ENCODE results near the gene DERL2.

The DERL2 gene

DNA sequence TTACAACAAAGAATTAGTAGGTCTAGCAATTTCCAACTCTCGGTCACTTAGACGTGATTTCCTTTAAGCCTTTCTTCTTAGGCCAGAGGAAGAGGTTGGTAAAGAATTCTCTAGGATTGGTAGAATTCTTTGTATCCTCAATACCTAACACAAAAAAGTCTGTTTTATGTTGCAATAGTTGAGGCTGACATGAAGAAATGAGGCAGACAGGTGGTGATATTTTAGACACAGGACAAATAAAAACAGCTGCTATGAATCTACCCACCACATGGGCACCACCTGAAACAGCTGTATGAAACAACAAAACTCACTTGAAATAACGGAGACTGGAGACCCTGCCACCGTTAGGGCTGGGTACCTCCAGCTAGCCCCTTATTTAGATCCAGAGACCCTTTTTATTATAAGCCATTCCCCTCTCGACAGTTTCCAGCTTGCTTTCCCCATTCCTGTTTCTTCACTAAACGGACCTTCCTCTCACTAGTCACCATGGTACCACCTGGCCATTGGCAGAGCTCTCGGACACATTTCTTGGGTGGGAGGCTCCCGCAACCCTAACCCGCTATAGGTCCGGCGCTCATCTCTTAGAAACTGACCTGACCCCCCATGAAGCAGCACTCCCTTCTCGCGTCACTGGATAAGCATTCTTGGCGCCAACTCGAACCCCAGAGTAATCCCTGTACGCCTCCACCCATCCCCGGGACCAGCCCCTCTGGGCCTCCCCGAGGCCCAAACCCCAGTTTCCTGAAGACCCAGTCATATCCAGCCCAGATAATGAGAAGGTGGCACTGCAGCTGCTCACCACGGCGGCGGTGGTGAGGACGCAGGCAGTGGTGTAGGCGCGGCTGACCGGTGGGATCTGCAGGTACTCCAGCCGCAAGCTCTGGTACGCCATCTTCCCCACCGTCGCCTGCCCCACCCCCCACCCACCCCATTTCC is at the start of gene DERL2:
DERL2 (minus strand) TSS at position 909 of the 936 bp plus-strand sequence; CDS start at position 892, 17 bp downstream.
- DNase-seq (ENCODE audit: low read depth in 2 of 2) = no peak

DNA sequence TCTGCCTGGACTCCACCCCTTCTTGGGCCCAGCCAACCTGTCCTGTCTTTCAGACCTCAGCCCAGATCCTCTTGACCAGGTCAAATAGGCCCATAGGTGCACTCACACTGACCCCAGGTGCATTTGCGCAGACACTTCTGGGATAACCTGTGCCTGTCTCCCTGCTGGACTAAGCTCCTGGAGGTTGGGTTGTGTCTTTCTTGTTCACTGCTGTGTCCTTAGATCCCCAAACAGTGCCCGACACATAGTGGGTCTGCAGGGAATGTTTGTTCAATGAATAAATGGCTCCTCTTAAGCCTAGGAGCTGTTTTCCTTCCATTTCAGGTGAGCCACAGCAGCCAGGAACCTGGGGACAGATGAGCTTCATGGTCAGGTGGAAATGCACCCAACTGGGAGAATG is 49.5 kb upstream of the DERL2 start:
- no peak for DNase-seq (ENCODE audit: low read depth in 2 of 2)

DNA sequence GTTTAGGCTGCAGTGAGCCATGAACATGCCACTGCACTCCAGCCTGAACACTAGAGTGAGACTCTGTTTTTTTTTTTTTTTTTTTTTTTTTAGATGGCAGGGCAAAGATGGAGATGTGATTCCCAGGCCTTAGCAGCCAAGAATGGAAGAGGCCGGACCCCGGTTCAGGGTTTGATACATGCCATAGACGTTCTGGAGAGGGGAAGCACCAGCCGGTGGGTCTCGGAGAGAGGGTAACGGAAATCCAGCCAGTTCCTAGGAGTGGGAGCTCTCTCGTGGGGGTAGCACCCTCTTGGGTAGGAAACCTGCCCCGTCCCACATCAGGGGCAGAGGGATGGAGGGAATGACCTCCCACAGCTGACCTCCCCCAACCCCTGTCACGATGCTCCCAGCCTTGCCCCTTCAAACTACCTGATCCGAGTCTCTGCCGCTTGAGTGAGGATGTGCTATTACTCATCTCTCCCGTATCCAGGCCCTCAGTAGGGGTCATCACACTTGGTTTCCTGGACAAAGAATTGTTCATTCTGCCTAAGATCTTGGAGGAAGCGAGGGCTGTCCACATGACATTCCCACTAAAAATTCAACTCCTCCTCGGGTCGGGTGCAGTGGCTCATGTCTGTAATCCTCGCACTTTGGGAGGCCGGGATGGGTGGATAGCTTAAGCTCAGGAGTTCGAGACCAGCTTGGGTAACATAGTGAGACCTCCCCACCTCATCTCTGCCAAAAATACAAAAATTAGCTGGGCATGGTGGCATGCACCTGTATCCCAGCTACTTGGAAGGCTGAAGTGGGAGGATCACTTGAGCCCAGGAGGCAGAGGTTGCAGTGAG is 47.7 kb upstream of the DERL2 start:
- no peak for DNase-seq (ENCODE audit: low read depth in 2 of 2)

DNA sequence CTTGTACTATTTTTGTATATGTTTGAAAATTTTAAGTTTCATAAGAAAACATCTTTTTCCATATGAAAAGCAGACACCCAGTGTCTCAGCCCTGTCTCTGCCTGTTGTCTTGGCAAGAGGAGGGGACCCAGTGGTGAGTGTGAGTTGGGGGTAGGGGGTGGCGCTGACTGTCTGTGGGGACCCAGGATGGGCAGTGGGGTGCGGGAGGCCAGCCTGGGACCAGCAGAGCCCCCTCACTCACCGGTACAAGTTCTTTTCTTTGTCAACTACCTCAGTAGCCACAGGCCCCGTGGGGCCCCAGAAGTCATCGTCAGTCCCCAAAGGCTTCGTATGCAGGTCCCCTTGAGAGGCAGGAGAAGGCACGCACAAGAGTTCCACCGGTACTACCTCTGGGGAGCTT is 46.6 kb upstream of the DERL2 start:
- DNase-seq (ENCODE audit: low read depth in 2 of 2) = no peak

DNA sequence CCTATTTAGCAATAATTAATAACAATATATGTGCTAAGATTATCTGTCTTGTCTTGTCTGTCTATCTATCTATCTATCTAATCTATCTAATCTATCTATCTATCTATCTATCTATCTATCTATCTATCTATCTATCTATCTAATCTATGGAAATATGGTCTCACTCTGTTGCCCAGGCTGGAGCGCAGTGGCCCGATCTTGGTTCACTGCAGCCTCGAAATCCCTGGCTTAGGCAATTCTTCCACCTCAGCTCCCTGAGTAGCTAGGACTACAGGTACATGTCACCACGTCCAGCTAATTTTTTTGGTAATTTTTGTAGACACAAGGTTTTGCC is 45.1 kb upstream of the DERL2 start:
- no peak for DNase-seq (ENCODE audit: low read depth in 2 of 2)

DNA sequence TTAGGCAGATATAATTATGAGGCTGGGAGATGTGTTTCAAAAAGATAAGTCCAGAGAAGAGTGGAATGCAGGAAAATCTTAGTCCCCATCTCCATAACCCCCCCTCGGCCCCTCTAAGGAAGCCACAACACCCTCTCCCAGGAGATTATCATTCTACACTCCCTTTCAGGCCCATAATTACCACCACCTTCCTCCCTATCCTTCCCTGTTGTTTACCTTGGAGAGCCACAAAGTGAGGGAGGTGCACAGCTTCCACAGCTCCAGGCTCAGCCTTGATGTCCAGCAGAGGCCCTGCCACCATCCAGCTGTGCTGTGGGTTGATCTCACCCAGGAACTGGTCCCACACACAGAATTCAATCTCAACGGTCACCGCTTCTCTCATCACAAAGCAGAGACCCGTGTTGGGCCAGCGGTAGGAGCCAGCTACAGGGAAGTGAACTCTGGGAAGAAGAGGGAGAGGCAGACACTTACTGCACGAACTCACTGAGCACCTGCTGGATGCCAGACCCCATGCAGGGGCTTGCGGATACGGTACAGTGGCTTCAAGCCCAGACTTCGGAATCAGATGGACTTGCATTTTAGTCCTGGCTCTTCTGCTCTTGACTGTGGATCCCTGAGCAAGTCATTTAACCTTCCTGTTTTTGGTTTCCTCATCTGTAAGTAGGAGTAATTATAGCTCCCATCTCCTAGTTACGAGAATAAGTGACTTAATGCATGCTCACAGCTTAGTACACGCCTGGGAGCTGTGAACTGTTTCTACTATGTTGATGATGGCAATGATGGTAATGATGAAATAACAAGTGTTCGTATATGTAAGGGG is 44.5 kb upstream of the DERL2 start:
- no peak for DNase-seq (ENCODE audit: low read depth in 2 of 2)

DNA sequence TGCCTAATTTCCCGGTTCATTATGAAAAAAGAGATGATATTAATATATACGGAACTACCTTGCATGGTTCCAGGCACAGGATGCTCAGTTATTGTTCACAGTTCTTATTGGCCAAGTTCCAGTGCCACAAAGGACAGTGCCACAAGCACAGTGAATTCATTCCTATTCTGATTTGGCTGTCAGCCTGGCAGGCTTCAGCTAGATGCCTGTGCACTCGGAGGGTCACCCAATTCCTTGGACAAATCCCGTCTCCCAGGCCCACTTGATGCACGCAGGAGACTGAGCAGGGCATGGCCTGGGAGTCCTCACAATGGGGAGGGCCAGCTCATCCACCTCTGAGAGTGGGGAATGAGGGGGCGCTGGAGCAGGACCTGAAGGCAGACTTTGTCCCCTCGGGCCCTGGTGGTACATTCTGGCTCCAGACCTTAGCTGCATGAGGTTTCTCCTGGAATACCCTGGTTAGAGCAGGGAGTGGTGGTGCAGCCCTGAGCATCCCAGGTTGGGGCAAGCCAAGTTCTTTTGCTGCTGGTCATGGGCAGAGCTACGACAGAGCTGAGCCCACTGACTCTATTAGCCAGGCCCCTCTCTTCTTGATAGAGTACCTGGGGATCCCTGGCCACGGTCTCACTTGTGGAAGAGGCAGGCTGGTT is 41.7 kb upstream of the DERL2 start:
- no peak for DNase-seq (ENCODE audit: low read depth in 2 of 2)

DNA sequence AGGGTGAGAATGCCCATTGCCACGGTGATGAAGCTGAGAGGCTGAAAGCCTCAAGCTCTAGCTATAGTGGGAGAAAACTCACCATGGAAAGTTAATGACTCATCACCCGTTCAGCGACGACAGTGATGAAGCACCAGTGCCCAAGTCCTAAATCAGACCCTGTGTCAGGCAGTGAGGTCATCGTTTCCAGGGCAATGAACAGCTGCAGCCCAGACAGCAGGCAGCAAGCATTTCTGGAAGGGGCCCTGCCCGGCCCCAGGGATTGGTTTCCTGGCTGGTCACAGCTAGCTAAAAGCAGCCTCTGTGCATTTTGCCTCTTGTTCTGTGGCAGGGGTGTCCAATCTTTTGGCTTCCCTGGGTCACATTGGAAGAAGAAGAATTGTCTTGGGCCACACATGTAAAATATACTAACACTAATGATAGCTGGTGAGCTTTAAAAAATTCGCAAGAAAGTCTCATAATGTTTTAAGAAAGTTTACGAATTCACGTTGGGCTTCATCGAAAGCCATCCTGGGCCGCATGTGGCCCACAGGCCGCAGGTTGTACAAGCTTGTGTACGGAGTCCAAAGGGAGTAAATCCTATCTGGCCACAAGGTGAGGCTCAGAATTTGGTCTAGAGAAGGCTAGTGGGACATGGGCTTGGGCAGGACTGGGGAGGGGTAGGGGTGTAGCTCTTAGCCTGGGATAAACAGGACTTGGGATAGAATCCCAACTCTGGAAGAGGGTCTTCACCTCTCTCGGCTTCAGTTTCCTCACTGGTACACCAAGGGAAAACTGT is 41.0 kb upstream of the DERL2 start:
- peak; percentile 87 to 88 for DNase-seq (ENCODE audit: low read depth in 2 of 2)

DNA sequence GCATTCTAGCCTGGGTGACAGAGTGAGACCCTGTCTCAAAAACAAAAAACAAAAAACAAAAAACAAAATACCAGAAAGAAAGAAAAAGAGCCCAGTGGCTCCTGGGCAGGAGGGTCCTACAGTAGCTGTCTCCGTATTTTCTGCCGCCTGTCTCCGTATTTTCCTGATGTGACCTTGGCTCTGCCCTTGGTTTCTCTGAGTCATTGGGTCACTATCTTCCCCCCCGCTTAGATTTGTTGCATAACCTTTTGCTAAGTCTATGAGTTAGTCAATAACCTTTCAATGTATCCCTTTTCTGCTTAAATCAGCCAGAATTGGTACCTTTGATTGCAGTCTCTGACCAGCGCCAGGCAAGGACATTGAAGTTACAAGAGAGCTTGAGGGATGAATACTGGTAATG is 37.3 kb upstream of the DERL2 start:
- DNase-seq (ENCODE audit: low read depth in 2 of 2) = no peak

DNA sequence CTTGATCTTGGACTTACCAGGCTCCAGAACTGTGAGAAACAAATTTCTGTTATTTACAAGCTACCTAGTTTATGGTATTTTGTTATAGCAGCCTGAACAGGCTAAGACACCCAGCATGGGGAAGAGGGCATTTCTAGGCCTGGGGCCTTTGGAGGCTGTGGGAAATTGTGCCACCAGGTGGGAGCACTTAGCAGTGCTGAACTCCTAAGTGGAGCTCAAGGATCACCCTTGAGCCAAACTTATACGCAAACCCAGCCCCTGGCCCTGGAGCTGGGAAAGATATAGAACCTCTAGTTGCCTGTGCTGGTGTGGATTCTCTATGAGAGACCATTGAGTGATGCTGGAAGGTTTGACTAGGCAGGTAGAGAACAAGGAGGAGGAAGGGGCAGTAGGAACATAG is 36.5 kb upstream of the DERL2 start:
- DNase-seq (ENCODE audit: low read depth in 2 of 2) = no peak

DNA sequence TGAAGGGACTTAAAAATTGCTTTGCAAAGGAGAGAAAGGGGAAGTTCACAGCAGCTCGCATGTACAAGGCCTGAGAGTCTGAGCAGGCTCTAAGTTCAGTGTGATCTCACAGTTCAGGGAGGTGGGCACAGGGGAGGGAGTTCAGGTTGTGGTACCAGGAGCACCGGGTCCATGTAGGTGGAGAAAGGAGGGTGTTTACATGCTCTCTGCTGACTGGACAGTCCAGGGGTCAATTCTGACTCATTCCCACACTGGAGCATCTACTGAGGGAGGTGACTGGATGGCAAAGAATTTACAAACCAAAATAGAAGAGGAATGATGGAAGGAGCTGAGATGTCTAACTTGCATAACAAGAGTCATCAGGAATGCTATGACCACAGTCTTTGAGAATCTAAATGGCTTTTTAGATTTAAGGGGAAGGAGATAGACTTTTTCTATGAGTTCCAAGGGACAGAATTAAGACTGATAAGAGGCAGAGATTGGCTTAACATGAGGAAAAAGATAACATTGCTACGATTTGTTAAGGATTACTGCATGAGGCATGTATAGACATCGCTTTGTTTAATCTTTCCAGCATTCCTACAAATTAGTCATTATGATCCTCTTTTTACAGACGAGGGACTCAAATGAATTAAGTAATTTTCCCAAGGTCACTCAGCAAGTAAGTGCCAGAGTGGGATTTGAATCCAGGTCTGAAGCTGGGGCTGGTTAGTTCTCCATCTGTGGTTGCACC is 30.2 kb upstream of the DERL2 start:
- peak; percentile 85 to 88 for DNase-seq (ENCODE audit: low read depth in 2 of 2)

DNA sequence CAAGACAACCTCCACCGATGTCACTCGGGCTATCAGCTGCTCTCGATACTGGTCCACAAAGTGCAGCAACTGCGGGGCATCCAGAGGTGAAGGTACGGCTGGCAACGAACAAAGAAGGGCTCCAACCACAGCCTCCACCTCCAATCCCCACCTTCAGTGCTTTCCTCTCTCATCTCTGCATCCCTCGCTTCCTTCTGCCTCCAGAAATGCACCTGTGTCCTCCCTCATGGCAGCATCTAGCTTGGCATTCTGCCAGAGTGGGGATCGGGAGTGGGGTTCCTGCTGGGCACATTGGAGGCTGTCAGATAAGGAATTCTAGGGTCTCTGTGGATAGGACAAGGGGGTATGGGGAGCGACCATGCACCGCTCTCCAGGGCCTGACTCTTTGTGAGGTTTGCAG is 29.0 kb upstream of the DERL2 start:
- no peak for DNase-seq (ENCODE audit: low read depth in 2 of 2)

DNA sequence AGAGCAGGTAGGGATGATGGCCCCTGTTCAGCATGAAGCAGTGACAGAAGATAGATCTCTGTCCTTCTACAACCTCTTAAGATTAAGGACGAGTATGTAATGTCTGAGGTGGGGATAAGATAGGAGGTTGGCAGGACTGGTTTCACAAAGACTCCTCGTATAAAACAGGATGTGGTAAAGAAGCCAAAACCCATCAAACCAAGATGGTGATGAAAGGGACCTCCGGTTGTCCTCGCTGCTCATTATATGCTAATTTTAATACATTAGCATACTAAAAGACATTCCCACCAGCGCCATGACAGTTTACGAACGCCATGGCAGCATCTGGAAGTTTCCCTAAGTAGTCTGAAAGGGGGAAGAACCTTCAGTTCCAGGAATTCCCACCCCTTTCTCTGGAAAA is 27.6 kb upstream of the DERL2 start:
- DNase-seq (ENCODE audit: low read depth in 2 of 2) = no peak

DNA sequence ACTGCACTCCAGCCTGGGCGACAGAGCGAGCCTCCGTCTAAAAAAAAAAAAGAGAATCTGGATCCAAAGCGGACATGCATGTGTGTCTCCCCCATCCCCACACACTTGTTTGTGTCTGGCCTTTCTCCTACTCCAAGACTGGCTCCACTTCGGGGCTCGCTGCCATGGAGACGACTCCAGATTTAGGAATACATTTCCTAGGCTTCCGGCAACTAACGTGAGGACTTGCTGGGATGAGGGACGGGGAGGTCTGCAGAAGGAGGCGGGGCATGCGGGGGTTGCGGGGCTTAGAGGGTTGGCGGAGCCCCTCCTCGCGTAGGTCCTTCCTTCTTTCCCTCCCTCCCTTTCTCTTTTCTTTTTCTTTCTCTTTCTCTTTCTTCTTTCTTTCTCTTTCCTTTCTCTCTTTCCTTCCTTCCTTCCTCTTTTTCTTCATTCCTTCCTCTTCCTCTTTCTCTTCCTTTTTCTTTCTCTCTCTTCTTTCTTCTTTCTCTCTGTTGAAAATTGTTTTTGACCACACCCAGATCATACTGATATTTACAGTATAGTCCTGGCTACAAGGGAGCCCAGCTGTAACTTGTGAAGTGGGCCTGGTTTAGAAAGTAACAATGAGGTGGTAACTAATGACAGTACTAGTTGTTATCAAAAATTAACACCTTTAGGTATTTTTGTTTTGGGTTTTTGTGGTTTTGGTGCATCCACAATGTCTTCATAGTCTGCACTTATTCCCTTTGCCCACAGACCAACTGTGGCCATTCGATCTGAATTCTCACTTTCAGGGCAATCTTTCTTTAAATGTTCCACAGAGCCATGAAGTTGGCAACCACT is 25.6 kb upstream of the DERL2 start:
- no peak for DNase-seq (ENCODE audit: low read depth in 2 of 2)

DNA sequence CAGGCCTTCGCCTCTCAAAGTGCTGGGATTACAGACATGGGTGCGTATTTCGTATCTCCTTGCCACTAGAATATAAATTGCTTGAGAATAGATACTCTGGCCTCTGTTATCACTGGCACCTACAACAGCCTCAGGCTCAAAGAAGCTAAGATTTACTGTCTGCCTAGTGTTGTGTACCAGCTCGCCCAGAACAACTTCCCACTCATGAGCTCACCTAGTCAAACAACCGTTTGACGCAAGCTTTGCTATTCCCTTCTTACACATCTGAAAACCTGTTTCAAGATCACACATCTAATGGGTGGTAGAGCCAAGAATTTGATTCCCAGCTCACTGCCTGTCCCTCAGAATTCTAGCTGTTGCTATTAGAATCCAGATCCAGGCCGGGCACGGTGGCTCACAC is 24.8 kb upstream of the DERL2 start:
- DNase-seq (ENCODE audit: low read depth in 2 of 2) = no peak

DNA sequence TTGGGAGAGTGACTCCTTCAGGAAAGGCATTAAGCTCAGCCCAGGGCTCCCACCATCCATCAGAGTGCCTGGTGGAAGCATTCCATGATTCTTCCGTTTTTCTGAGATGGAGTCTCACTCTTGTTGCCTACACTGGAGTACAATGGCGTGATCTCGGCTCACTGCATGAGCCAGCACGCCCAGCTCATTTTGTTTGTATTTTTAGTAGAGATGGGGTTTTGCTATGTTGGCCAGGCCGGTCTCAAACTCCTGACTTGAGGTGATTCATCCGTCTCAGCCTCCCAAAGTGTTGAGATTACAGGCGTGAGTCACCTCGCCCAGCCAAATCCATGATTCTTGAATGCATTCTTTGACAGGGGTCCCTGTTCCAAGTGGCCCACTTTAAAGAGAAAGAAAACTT is 23.5 kb upstream of the DERL2 start:
- DNase-seq (ENCODE audit: low read depth in 2 of 2) = no peak

DNA sequence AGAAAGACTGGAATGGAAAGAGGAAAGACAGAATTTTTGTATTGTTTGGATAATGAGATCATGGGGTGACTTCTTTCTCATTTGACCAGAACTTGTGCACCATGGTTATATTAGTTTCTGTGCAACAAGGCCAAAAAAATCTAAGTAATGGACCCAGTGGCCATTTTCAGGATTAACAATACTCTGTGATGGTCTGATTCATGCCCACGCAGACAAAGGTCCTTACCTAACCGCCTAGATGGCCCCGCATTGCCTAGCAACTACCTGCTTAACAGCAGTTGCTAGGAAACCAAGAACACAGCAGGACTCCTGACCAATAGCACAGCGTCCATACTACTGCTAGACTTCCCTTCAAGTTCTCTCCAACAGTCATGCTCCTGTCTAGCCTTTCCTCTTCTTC is 22.8 kb upstream of the DERL2 start:
- no peak for DNase-seq (ENCODE audit: low read depth in 2 of 2)

DNA sequence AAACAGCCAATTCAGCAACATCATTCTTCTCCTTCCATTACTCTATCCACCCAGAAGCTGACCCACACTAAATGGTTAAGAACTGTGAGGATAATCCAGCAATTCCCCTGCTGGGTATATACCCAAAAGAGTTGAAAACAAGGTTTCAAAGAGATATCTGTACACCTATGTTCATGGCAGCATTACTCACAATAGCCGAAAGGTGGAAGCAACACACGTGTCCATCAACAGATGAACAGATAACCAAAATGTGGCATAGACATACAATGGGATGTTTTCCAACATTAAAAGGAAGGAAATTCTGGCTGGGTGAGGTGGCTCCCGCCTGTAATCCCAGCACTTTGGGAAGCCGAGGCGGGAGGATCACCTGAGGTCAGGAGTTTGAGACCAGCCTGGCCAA is 20.3 kb upstream of the DERL2 start:
- no peak for DNase-seq (ENCODE audit: low read depth in 2 of 2)

DNA sequence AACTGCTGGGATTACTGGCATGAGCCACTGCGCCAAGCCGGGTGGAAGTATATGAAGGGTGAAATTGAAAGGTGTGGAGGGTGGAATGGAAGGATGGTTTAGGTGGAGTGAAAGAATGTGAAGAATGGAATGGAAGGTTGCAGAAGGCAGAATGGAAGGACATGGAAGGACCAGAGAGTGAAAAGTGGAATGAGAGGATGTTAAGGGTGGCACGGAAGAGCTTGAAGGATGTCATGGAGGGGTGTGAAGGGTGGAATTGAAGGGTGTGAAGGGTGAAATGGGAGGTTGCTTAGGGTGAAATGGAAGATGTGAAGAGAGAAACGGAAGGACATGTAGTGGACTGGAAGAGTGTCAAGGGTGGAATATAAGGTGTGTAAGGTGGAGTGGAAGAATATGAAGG is 16.6 kb upstream of the DERL2 start:
- DNase-seq (ENCODE audit: low read depth in 2 of 2) = no peak

Measured in fibroblast of skin of left quadriceps (primary cell).